ENCODE data around the gene CDC25A.

- TF ChIP-seq CTCF (IDR thresholded peaks at IDR 0.05): no peak
- TF ChIP-seq EP300 (IDR thresholded peaks at IDR 0.05; ENCODE audit: low read depth): no peak
- no peak for TF ChIP-seq POLR2AphosphoS5 (IDR thresholded peaks at IDR 0.05)
- no peak for TF ChIP-seq POLR2A (IDR thresholded peaks at IDR 0.05)
Measured at GRCh38 chr3:48222616-48223513, 34.6 kb upstream of the CDC25A start, which contains the start of gene CAMP.
